Upper lobe of right lung (tissue), 1 donor: ENCODE measurements around the gene P3H2. TPM values are rescaled to one million over a fixed set of nuclear protein-coding genes. Genes with fewer than 3 reads are reported as not detected.

Experiments
- ATAC-seq: fragments of 200-7000 bp; cut with Tn5 transposase; one replicate; pipeline ENCODE4 v1.9.1; 2020; ENCODE audit warnings: mild to moderate bottlenecking, moderate library complexity
- DNase-seq: peaks from one replicate; pipeline ENCODE4 v3.0.0-alpha.2; 2020
- H3K27ac ChIP-seq: fragments of 200-600 bp; one replicate; pipeline ENCODE4 v1.8.0; 2022
- H3K27me3 ChIP-seq: fragments of 200-600 bp; one replicate; pipeline ENCODE4 v1.8.0; 2022; ENCODE audit warnings: mild to moderate bottlenecking
- H3K36me3 ChIP-seq: fragments of 200-600 bp; one replicate; pipeline ENCODE4 v1.8.0; 2022
- H3K4me1 ChIP-seq: fragments of 200-600 bp; one replicate; pipeline ENCODE4 v1.8.0; 2022
- H3K4me3 ChIP-seq: fragments of 200-600 bp; one replicate; pipeline ENCODE4 v1.8.0; 2022; ENCODE audit warnings: mild to moderate bottlenecking
- H3K9me3 ChIP-seq: fragments of 200-600 bp; one replicate; pipeline ENCODE4 v1.8.0; 2022
- CTCF ChIP-seq: fragments of 200-600 bp; IDR thresholded peaks from one replicate; pipeline ENCODE4 v1.8.0; 2022; ENCODE audit warnings: antibody characterized with exemption
- intact Hi-C: fragments of 100-400 bp; cut with DNase I; formaldehyde crosslinking; loops from one replicate; pipeline ENCODE4 v1.11.0; 2022
- total RNA-seq: library from RNA; stranded (reverse); fragmentation: NEBNext Ultra II Directional; extraction: Animal tissue kit (Norgen Biotek cat#: 25700); gene quantifications from one replicate; pipeline ENCODE4 v1.2.1, GENCODE V29; 2021
- donor health status: DM: no; HTN: yes; CAD: no; lungs with severe emphysema.

P3H2 gene
- total RNA-seq, 1 donor from 2014 or later, result 79.0 TPM

GRCh38 chr3:190001426-190001825, 119.3 kb downstream of the P3H2 start:
- Histone ChIP-seq H3K27ac (no peak overlapping the region), H3K4me3 (no peak overlapping the region), H3K27me3 (no peaks in the 10 kb centered on the region), H3K4me1 (no peaks in the 10 kb centered on the region), H3K36me3 (no peaks in the 10 kb centered on the region), H3K9me3 (no peaks in the 10 kb centered on the region)
- TF ChIP-seq CTCF, result no peak
- intact Hi-C loops, result no loop called here
- no peak for DNase-seq
- ATAC-seq, result no peak

- Histone ChIP-seq H3K36me3 (no peaks in the 10 kb centered on the region), H3K27ac (no peak overlapping the region), H3K9me3 (no peaks in the 10 kb centered on the region), H3K4me3 (no peak overlapping the region), H3K27me3 (no peaks in the 10 kb centered on the region), H3K4me1 (no peaks in the 10 kb centered on the region)
- intact Hi-C loops, result no loop called here
- TF ChIP-seq CTCF, result no peak
- no peak for ATAC-seq
- DNase-seq, result no peak
Observed at GRCh38 chr3:190000861-190001196, 119.9 kb downstream of the P3H2 start.

- H3K4me1 ChIP-seq, result no peaks in the 10 kb centered on the region
- DNase-seq (no peak), ATAC-seq (no peak)
- no peaks in the 10 kb centered on the region for H3K27me3 ChIP-seq
- no peaks in the 10 kb centered on the region for H3K9me3 ChIP-seq
- H3K27ac ChIP-seq, result no peak overlapping the region
- no peak for TF ChIP-seq CTCF
- no peaks in the 10 kb centered on the region for H3K36me3 ChIP-seq
- intact Hi-C loops, result no loop called here
- H3K4me3 ChIP-seq, result no peak overlapping the region
Observed at GRCh38 chr3:190000187-190000860, 120.4 kb downstream of the P3H2 start.

- no peak overlapping the region for H3K4me3 ChIP-seq
- H3K4me1 ChIP-seq, result no peaks in the 10 kb centered on the region
- H3K9me3 ChIP-seq, result no peaks in the 10 kb centered on the region
- DNase-seq (no peak), ATAC-seq (peak; percentile 29)
- no peaks in the 10 kb centered on the region for H3K27me3 ChIP-seq
- H3K36me3 ChIP-seq, result no peaks in the 10 kb centered on the region
- intact Hi-C loops, result no loop called here
- no peak for TF ChIP-seq CTCF
- no peak overlapping the region for H3K27ac ChIP-seq
Observed at GRCh38 chr3:189999718-190000117, 121.0 kb downstream of the P3H2 start.

- Histone ChIP-seq H3K27ac (no peak overlapping the region), H3K27me3 (no peaks in the 10 kb centered on the region), H3K4me3 (no peak overlapping the region), H3K9me3 (no peaks in the 10 kb centered on the region), H3K4me1 (no peaks in the 10 kb centered on the region), H3K36me3 (no peaks in the 10 kb centered on the region)
- intact Hi-C loops, result no loop called here
- no peak for DNase-seq
- ATAC-seq, result no peak
- no peak for TF ChIP-seq CTCF
Observed at GRCh38 chr3:189995129-189995528, 125.6 kb downstream of the P3H2 start.

GRCh38 chr3:189990826-189991225, 129.9 kb downstream of the P3H2 start:
- Histone ChIP-seq H3K9me3 (no peaks in the 10 kb centered on the region), H3K4me3 (no peak overlapping the region), H3K36me3 (no peaks in the 10 kb centered on the region), H3K4me1 (no peaks in the 10 kb centered on the region), H3K27ac (no peak overlapping the region), H3K27me3 (no peaks in the 10 kb centered on the region)
- TF ChIP-seq CTCF, result no peak
- ATAC-seq (no peak), DNase-seq (no peak)
- intact Hi-C loops, result no loop called here
